HCT116 (cell line): Measurements from ENCODE around the gene RPAIN. TPM values are rescaled to one million over a fixed set of nuclear protein-coding genes. Genes with fewer than 3 reads are reported as not detected.

Experiments used
- ATAC-seq: fragments of 200-7000 bp; cut with Tn5 transposase; 2 replicates; pipeline ENCODE4 v1.9.1; 2020; ENCODE audit warnings: mild to moderate bottlenecking, moderate library complexity
- BruUV-seq: library from RNA; stranded (reverse); fragments of 400-500 nt; replicated peaks from 2 replicates; lab custom pipeline; 2021; lab: Mats Ljungman, UMichigan
- CTCF ChIA-PET: fragments of 300-600 bp; sonication (Branson Sonifier 250); formaldehyde crosslinking; loops from one replicate; lab custom pipeline; 2021; ENCODE audit warnings: antibody characterized with exemption; lab: Charles Lee
- POLR2A ChIA-PET: fragments of 300-600, 350-600 bp; sonication (Branson Sonifier 250); formaldehyde crosslinking; loops from one replicate; lab custom pipeline; 2021; ENCODE audit warnings: antibody characterized with exemption; lab: Charles Lee
- RAD21 ChIA-PET, 2 experiments: fragments of 300-600 bp; sonication (Branson Sonifier 250); formaldehyde crosslinking; loops; one replicate each; lab custom pipeline; 2023; ENCODE audit warnings: low total read pairs in 2 of 2; ENCODE audit not compliant: uncharacterized antibody in 2 of 2, unreplicated experiment in 2 of 2, low non-redundant PET in 1 of 2; lab: Charles Lee
- DNase-seq: peaks from one replicate; pipeline ENCODE4 v3.0.0-alpha.2; 2010; ENCODE audit warnings: low read depth, low spot score
- H2AFZ ChIP-seq: fragments of 200-600 bp; shearing (Covaris generic), sonication (generic); 2 replicates; pipeline ENCODE4 v1.6.1; 2017; ENCODE audit warnings: low read depth, mixed run types, mixed read lengths, antibody characterized with exemption, low read length; ENCODE audit not compliant: poor library complexity, severe bottlenecking
- H3K27ac ChIP-seq: 2 replicates; pipeline ENCODE4 v1.5.1; 2012; ENCODE audit warnings: low read depth, low read length
- H3K27me3 ChIP-seq: fragments of 200-600 bp; sonication (generic); 2 replicates; pipeline ENCODE4 v1.6.1; 2016; ENCODE audit warnings: mixed run types, low read length, mixed read lengths; ENCODE audit not compliant: insufficient read depth
- H3K36me3 ChIP-seq, 2 experiments: fragments of 200-500 bp in 1 of 2; fragments of 200-600 bp in 1 of 2; sonication (Bioruptor generic) in 1 of 2; sonication (generic) in 1 of 2; 2 replicates each; pipeline versions ENCODE4 v1.5.1 to v1.6.1; 2014 to 2016; ENCODE audit warnings: low read length in 2 of 2, inconsistent platforms in 1 of 2, mixed read lengths in 1 of 2, mixed run types in 1 of 2; ENCODE audit not compliant: insufficient read depth in 2 of 2, control insufficient read depth in 1 of 2
- H3K4me1 ChIP-seq, 2 experiments: fragments of 200-600 bp in 1 of 2; sonication (generic) in 1 of 2; 2 replicates each; pipeline versions ENCODE4 v1.5.1 to v1.6.1; 2012 to 2017; ENCODE audit warnings: low read length in 2 of 2, inconsistent platforms in 1 of 2, mild to moderate bottlenecking in 1 of 2, mixed read lengths in 1 of 2, mixed run types in 1 of 2, moderate library complexity in 1 of 2; ENCODE audit not compliant: insufficient read depth in 2 of 2, control insufficient read depth in 1 of 2
- H3K4me2 ChIP-seq: fragments of 200-600 bp; sonication (generic); 2 replicates; pipeline ENCODE4 v1.6.1; 2017; ENCODE audit warnings: mixed run types, low read length, mixed read lengths
- H3K4me3 ChIP-seq, 2 experiments: fragments of 200-600 bp in 1 of 2; sonication (generic) in 1 of 2; replicated peaks in 1 of 2; 2 replicates each; pipeline ENCODE4 v1.5.1; 2011 to 2016; ENCODE audit warnings: low read length in 2 of 2, control low read depth in 1 of 2, low read depth in 1 of 2, mild to moderate bottlenecking in 1 of 2, mixed read lengths in 1 of 2, mixed run types in 1 of 2
- H3K79me2 ChIP-seq: fragments of 200-600 bp; sonication (generic); 2 replicates; pipeline ENCODE4 v1.6.1; 2017; ENCODE audit warnings: mild to moderate bottlenecking, mixed run types, low read length, moderate library complexity, mixed read lengths; ENCODE audit not compliant: insufficient read depth
- H3K9ac ChIP-seq: fragments of 200-600 bp; sonication (generic); 2 replicates; pipeline ENCODE4 v1.6.1; 2016; ENCODE audit warnings: low read length, mixed read lengths
- H3K9me2 ChIP-seq: fragments of 200-600 bp; sonication (generic), shearing (Covaris generic); 2 replicates; pipeline ENCODE4 v1.6.1; 2017; ENCODE audit warnings: mixed run types, mild to moderate bottlenecking, moderate library complexity; ENCODE audit not compliant: insufficient read depth
- H3K9me3 ChIP-seq, 2 experiments: fragments of 200-500 bp in 1 of 2; fragments of 200-600 bp in 1 of 2; sonication (Bioruptor generic) in 1 of 2; sonication (generic) in 1 of 2; 2 replicates each; pipeline ENCODE4 v1.6.1; 2014 to 2017; ENCODE audit warnings: low read length in 2 of 2, mixed read lengths in 2 of 2, inconsistent platforms in 1 of 2, low read depth in 1 of 2, mild to moderate bottlenecking in 1 of 2, mixed run types in 1 of 2, moderate library complexity in 1 of 2; ENCODE audit not compliant: control insufficient read depth in 1 of 2, insufficient read depth in 1 of 2
- H4K20me1 ChIP-seq: fragments of 200-600 bp; sonication (generic), shearing (Covaris generic); 2 replicates; pipeline ENCODE4 v1.6.1; 2017; ENCODE audit warnings: mixed run types, mild to moderate bottlenecking, moderate library complexity; ENCODE audit not compliant: insufficient read depth
- ATF3 ChIP-seq: IDR thresholded peaks from 2 replicates; pipeline ENCODE4 v1.6.1; 2012
- CEBPB ChIP-seq: IDR thresholded peaks from 2 replicates; pipeline ENCODE4 v1.6.1; 2012; ENCODE audit warnings: low read depth
- CTCF ChIP-seq, 3 experiments: fragments of 200-600 bp in 1 of 3; sonication (generic) in 1 of 3; IDR thresholded peaks in 2 of 3; conservative IDR thresholded peaks in 1 of 3; 2 replicates each; pipeline ENCODE4 v1.5.1; 2012 to 2017; ENCODE audit warnings: low read depth in 2 of 3, low read length in 2 of 3, antibody characterized with exemption in 1 of 3, borderline replicate concordance in 1 of 3, control low read depth in 1 of 3, mild to moderate bottlenecking in 1 of 3, mixed read lengths in 1 of 3, mixed run types in 1 of 3, moderate library complexity in 1 of 3; ENCODE audit not compliant: insufficient read depth in 1 of 3
- EGR1 ChIP-seq: IDR thresholded peaks from 2 replicates; pipeline ENCODE4 v1.6.1; 2012; ENCODE audit warnings: low read depth
- ELF1 ChIP-seq: IDR thresholded peaks from 2 replicates; pipeline ENCODE4 v1.6.1; 2012; ENCODE audit warnings: low read depth, borderline replicate concordance
- EZH2 ChIP-seq: fragments of 200-600 bp; sonication (generic); IDR thresholded peaks from 2 replicates; pipeline ENCODE4 v1.6.1; 2017; ENCODE audit warnings: antibody characterized with exemption, mixed run types
- EZH2phosphoT487 ChIP-seq: fragments of 200-600 bp; IDR thresholded peaks from 2 replicates; pipeline ENCODE4 v1.6.1; 2018; ENCODE audit warnings: antibody characterized with exemption, borderline replicate concordance
- JUND ChIP-seq: IDR thresholded peaks from 2 replicates; pipeline ENCODE4 v1.6.1; 2012
- MAX ChIP-seq: IDR thresholded peaks from 2 replicates; pipeline ENCODE4 v1.6.1; 2012
- POLR2A ChIP-seq: IDR thresholded peaks from 2 replicates; pipeline ENCODE4 v1.7.0; 2011; ENCODE audit warnings: borderline replicate concordance; ENCODE audit not compliant: insufficient read depth, insufficient read length; ENCODE audit errors: extremely low read depth
- RAD21 ChIP-seq: IDR thresholded peaks from 2 replicates; pipeline ENCODE4 v1.6.1; 2012; ENCODE audit warnings: low read depth, mild to moderate bottlenecking
- REST ChIP-seq: IDR thresholded peaks from 2 replicates; pipeline ENCODE4 v1.6.1; 2012; ENCODE audit warnings: low read depth
- SIN3A ChIP-seq: IDR thresholded peaks from 2 replicates; pipeline ENCODE4 v1.6.1; 2012; ENCODE audit warnings: low read depth
- SRF ChIP-seq: IDR thresholded peaks from 2 replicates; pipeline ENCODE4 v1.6.1; 2012; ENCODE audit warnings: low read depth
- TCF7L2 ChIP-seq: IDR thresholded peaks from 2 replicates; pipeline ENCODE4 v1.7.0; 2011; ENCODE audit warnings: borderline replicate concordance, inconsistent platforms; ENCODE audit not compliant: insufficient read depth, insufficient read length; ENCODE audit errors: extremely low read depth
- YY1 ChIP-seq: IDR thresholded peaks from 2 replicates; pipeline ENCODE4 v1.6.1; 2011; ENCODE audit warnings: low read length, low read depth, moderate library complexity, mild to moderate bottlenecking; ENCODE audit not compliant: insufficient replicate concordance; ENCODE audit errors: extremely low read depth
- ZBTB33 ChIP-seq: IDR thresholded peaks from 2 replicates; pipeline ENCODE4 v1.6.1; 2011; ENCODE audit warnings: mild to moderate bottlenecking, low read length, moderate library complexity; ENCODE audit not compliant: insufficient replicate concordance; ENCODE audit errors: extremely low read depth
- ZFX ChIP-seq: fragments of 450-650 bp; IDR thresholded peaks from 2 replicates; pipeline ENCODE4 v1.6.1; 2017
- ZNF274 ChIP-seq: fragments of 200-500 bp; sonication (Bioruptor generic); IDR thresholded peaks from 2 replicates; pipeline ENCODE4 v1.6.1; 2014; ENCODE audit warnings: mild to moderate bottlenecking, low read depth, low read length, inconsistent platforms
- intact Hi-C: fragments of 100-400 bp; cut with micrococcal nuclease; formaldehyde crosslinking; loops from 2 replicates; pipeline ENCODE4 v1.10.0; 2022
- total RNA-seq: library from RNA; stranded (reverse); gene quantifications from one replicate; pipeline ENCODE4 v1.2.1, GENCODE V29; 2021; ENCODE audit not compliant: unreplicated experiment

The RPAIN gene
- total RNA-seq, 1 experiment from 2014 or later = 67.9 TPM

- TF ChIP-seq EZH2phosphoT487 (no peak), CEBPB (no peak), SIN3A (no peak), MAX (no peak)
- TF ChIP-seq, all 23 proteins: peak for 0
Observed at GRCh38 chr17:5443728-5444127, 23.7 kb downstream of the RPAIN start (continued).

- no peak for ATAC-seq
- Histone ChIP-seq H3K27me3 (no peaks in the 10 kb centered on the region), H3K36me3 (peaks cover 27 to 43% of the 10 kb centered on the region in 2 experiments), H3K4me2 (no peak overlapping the region), H3K4me3 (no peak overlapping the region), H3K79me2 (peaks cover 27% of the 10 kb centered on the region), H3K9me3 (no peaks in the 10 kb centered on the region), H2AFZ (no peak overlapping the region), H3K9ac (no peak overlapping the region), H3K9me2 (no peaks in the 10 kb centered on the region), H3K4me1 (peaks cover 4 to 8% of the 10 kb centered on the region in 2 experiments; a peak in 3 of 4 replicates), H4K20me1 (no peaks in the 10 kb centered on the region), H3K27ac (no peak overlapping the region)
- ChIA-PET RAD21 (no interaction called here), CTCF (no interaction called here), POLR2A (no interaction called here)
- no peak for TF ChIP-seq ZBTB33
- no peak for TF ChIP-seq SIN3A
- TF ChIP-seq ZFX = no peak
- no peak for TF ChIP-seq CEBPB
- TF ChIP-seq JUND = no peak
- TF ChIP-seq EGR1 = no peak
- no peak for TF ChIP-seq REST
- TF ChIP-seq ATF3 = no peak
- no peak for TF ChIP-seq EZH2
- TF ChIP-seq POLR2A = no peak
- TF ChIP-seq RAD21 = no peak
- no peak for TF ChIP-seq ELF1
- TF ChIP-seq YY1 = no peak
- no peak for TF ChIP-seq ZNF274
- TF ChIP-seq SRF = no peak
- TF ChIP-seq CTCF (IDR thresholded peaks at IDR 0.05 in 2 of 3, conservative IDR thresholded peaks at IDR 0.05 in 1 of 3; ENCODE audit: borderline replicate concordance in 1 of 3, insufficient read depth in 1 of 3, low read depth in 2 of 3, low read length in 2 of 3) = no peak
- no peak for TF ChIP-seq TCF7L2
- no TSS peak for BruUV-seq
- intact Hi-C loops = no loop called here
- DNase-seq = no peak
Observed at GRCh38 chr17:5444209-5444608, 24.2 kb downstream of the RPAIN start.
